Ascending aorta (tissue), 2 donors: ENCODE data around the gene BANF1. TPM values are rescaled to one million over a fixed set of nuclear protein-coding genes. Genes with fewer than 3 reads are reported as not detected.

Experiments
- DNase-seq, 2 donors: peaks; one replicate each; pipeline ENCODE4 v3.0.0-alpha.2; 2019; ENCODE audit warnings: low spot score in 2 of 2
- H3K27ac ChIP-seq, 2 donors: fragments of 200-600 bp; sonication (generic); one replicate each; pipeline ENCODE4 v1.5.1; 2016 to 2017; ENCODE audit warnings: mild to moderate bottlenecking in 1 of 2
- H3K27me3 ChIP-seq: fragments of 200-600 bp; sonication (generic); one replicate; pipeline ENCODE4 v1.5.1; 2017
- H3K36me3 ChIP-seq, 2 donors: fragments of 200-600 bp; sonication (generic); one replicate each; pipeline ENCODE4 v1.5.1; 2016
- H3K4me1 ChIP-seq, 2 donors: fragments of 200-600 bp; sonication (generic); one replicate each; pipeline ENCODE4 v1.5.1; 2016 to 2017; ENCODE audit warnings: mild to moderate bottlenecking in 1 of 2
- H3K4me3 ChIP-seq, 2 donors: fragments of 200-600 bp; sonication (generic); one replicate each; pipeline ENCODE4 v1.5.1; 2016 to 2017; ENCODE audit warnings: mild to moderate bottlenecking in 1 of 2
- H3K9me3 ChIP-seq, 2 donors: fragments of 200-600 bp; sonication (generic); one replicate each; pipeline ENCODE4 v1.5.1; 2016
- intact Hi-C: fragments of 100-400 bp; cut with DNase I; formaldehyde crosslinking; loops from one replicate; pipeline ENCODE4 v1.15.1; 2023
- total RNA-seq: library from RNA; depleted of rRNA; stranded (reverse); fragments of >200 nt; gene quantifications from one replicate; pipeline ENCODE4 v1.1.0, GENCODE V29; 2016
- TF ChIP-seq, protein P1 (sequence below), 3 experiments: fragments of 200-600 bp in 2 of 3; fragments of 450-650 bp in 1 of 3; sonication (generic) in 2 of 3; IDR thresholded peaks; one replicate each; pipeline ENCODE4 v1.5.1; 2016 to 2019; ENCODE audit warnings: antibody characterized with exemption in 3 of 3, mild to moderate bottlenecking in 1 of 3, moderate library complexity in 1 of 3

BANF1 gene
- total RNA-seq, 1 donor from 2014 or later: 11.7 TPM

DNA sequence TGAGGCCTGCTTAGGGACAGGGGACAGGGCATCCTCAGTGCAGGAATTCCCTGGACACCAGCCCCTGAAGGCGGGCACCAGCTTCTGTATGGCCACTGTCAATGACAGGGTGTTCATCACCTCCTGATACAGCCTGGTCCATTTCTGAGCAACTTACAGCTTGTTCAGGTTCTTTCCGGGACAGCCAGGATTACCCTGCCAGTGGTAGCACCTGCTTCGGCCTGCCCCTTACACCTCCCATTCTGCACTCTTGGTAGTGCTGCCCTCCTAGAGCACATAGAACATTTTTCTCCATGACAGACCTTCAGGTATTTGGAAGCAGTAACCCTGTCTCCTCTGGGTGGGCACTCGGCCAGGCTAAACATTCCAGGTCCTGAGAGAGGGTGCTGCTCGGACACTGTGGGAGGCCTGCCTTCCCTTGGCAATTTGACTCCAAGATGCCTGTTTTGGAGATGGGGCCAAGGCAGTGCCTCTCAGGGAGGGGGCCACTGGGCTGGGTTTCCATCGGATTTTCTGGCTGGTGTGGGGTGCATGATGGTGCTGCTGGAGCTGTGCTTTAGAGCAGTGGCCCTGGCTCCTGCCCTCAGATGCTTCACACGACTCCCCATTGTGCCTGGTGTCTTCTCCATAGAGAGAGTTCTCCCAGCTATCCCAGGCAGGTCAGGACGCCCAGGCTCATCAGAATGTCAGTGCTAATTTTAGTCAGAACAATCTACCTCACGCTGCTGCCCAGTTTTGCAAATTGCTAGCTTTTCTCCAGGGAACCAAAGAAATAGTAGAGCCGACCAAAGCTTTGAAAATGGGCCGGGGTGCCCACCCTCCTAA is 45.5 kb downstream of the BANF1 start:
- Histone ChIP-seq H3K27ac (no peak overlapping the region), H3K27me3 (no peaks in the 10 kb centered on the region), H3K4me3 (no peak overlapping the region), H3K36me3 (no peaks in the 10 kb centered on the region), H3K9me3 (no peaks in the 10 kb centered on the region), H3K4me1 (peaks cover 0 to 11% of the 10 kb centered on the region in 2 donors)
- intact Hi-C loops: no loop called here
- no peak for DNase-seq
- TF ChIP-seq, protein P1, sequence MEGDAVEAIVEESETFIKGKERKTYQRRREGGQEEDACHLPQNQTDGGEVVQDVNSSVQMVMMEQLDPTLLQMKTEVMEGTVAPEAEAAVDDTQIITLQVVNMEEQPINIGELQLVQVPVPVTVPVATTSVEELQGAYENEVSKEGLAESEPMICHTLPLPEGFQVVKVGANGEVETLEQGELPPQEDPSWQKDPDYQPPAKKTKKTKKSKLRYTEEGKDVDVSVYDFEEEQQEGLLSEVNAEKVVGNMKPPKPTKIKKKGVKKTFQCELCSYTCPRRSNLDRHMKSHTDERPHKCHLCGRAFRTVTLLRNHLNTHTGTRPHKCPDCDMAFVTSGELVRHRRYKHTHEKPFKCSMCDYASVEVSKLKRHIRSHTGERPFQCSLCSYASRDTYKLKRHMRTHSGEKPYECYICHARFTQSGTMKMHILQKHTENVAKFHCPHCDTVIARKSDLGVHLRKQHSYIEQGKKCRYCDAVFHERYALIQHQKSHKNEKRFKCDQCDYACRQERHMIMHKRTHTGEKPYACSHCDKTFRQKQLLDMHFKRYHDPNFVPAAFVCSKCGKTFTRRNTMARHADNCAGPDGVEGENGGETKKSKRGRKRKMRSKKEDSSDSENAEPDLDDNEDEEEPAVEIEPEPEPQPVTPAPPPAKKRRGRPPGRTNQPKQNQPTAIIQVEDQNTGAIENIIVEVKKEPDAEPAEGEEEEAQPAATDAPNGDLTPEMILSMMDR (IDR thresholded peaks at IDR 0.05): no peak

DNA sequence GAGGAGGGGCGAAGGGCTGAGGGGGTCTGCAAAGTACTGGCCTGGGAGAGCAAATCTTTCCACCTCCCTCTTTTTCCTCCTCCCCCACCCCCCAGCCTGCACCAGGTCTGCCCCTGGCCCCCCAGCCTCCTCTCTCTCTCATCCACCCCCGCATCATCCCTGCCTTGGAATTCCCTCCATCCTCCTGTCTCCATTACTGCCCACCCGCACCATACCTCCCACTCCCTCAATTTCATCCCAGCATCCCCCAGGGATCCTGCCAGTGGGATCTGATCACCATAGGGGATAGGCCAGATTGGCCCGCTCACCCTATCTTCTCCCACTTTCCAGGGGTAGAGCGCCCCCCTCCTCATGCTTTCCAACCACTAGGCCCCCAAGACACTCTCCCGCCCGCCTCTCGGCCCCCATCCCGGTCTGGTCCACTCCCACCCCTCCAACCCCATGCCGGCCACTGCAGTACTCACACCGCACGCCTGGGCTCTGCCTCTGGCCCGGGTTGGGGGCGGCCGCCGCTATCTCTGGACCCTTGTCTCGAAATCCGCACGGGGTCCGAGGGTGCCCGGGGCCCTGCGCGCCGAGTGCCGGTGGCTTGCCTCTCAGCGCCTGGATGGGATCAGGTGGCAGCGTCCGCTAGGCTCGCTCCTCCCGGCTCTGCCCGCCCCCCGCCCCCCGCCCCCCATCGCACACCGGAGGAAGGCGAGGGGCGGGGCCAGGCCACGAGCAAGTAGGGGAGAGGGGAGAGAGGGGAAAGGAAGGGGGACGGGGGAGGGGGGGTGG is 46.4 kb downstream of the BANF1 start, which contains the start of gene GAL3ST3:
GAL3ST3 (minus strand) TSS at position 615 of the 777 bp plus-strand sequence. CDS start 3,746 bp downstream, outside the sequence.
- Histone ChIP-seq H3K36me3 (no peaks in the 10 kb centered on the region), H3K27ac (no peak within 1 kb of the TSS), H3K4me3 (peak within 1 kb of the TSS in 1 of 2 donors; percentile 37), H3K27me3 (no peaks in the 10 kb centered on the region), H3K4me1 (peaks cover 6 to 19% of the 10 kb centered on the region in 2 donors), H3K9me3 (no peaks in the 10 kb centered on the region)
- TF ChIP-seq, protein P1 (IDR thresholded peaks at IDR 0.05): no peak
- intact Hi-C loops: no loop called here
- DNase-seq: no peak

DNA sequence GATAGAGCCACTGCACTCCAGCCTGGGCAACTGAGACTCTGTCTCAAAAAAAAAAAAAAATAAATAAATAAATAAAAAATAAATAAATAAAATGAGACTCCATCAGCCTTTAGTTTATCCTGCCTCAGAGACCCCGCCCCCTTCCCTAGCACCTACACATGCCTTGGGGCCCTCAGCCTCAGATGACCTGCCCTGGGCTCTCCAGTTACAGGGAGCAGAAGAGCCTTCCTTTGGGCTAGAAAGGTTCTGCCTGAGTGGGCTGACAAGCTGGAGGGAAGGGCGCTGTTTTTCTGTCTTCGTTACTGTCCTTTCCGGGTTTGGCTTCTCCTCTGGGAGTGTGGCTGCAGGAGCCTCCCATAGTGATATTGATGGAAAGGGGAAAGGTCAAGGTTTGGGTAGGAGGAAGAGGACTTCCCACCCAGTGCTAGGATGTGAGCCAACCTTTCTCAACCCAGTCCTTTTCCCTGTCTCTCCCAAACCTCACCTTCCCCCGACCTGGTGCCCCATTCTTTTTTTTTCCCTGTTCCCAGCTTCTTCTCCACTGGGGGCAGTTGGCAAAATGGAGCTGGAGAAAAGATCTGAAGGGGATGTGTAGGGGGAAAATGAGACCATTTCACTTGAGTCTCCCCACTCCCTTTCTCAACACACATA is 48.4 kb downstream of the BANF1 start:
- no peak for DNase-seq
- TF ChIP-seq, protein P1 (IDR thresholded peaks at IDR 0.05): no peak
- H3K27me3 ChIP-seq: no peaks in the 10 kb centered on the region
- H3K4me3 ChIP-seq: no peak overlapping the region
- peaks cover 6 to 19% of the 10 kb centered on the region in 2 donors for H3K4me1 ChIP-seq
- H3K36me3 ChIP-seq: peaks cover 13 to 15% of the 10 kb centered on the region in 2 donors
- H3K9me3 ChIP-seq: no peaks in the 10 kb centered on the region
- intact Hi-C loops: no loop called here
- H3K27ac ChIP-seq: no peak overlapping the region

GRCh38 chr11:66051371-66051765 is 49.1 kb downstream of the BANF1 start:
- Histone ChIP-seq H3K27ac (peak overlapping the region; percentile 83 to 84), H3K4me1 (peaks cover 6 to 19% of the 10 kb centered on the region in 2 donors), H3K4me3 (peak overlapping the region; percentile 94), H3K36me3 (peaks cover 16 to 21% of the 10 kb centered on the region in 2 donors), H3K9me3 (no peaks in the 10 kb centered on the region), H3K27me3 (no peaks in the 10 kb centered on the region)
- no peak for DNase-seq
- intact Hi-C loops: no loop called here
- TF ChIP-seq, protein P1 (IDR thresholded peaks at IDR 0.05): no peak
